ENCODE data around the gene MICAL3.

- TF ChIP-seq CTCF (IDR thresholded peaks at IDR 0.05) (no peak), SREBF2 (IDR thresholded peaks at IDR 0.05) (no peak), POLR2A (IDR thresholded peaks at IDR 0.05; ENCODE audit: low read length) (no peak), JUN (IDR thresholded peaks at IDR 0.05) (no peak), ELK1 (IDR thresholded peaks at IDR 0.05; ENCODE audit: low read depth, low read length) (no peak), E2F6 (IDR thresholded peaks at IDR 0.05; ENCODE audit: borderline replicate concordance, low read depth) (no peak), MAX (IDR thresholded peaks at IDR 0.05) (no peak), JUNB (IDR thresholded peaks at IDR 0.05) (no peak), SMC3 (IDR thresholded peaks at IDR 0.05) (no peak), HOXB5 (CRISPR knock-in tag; IDR thresholded peaks at IDR 0.05) (no peak), FOSB (CRISPR knock-in tag; IDR thresholded peaks at IDR 0.05) (no peak), EP300 (IDR thresholded peaks at IDR 0.05) (no peak), TP53 (CRISPR knock-in tag; IDR thresholded peaks at IDR 0.05) (no peak), PBX3 (IDR thresholded peaks at IDR 0.05) (no peak)
These were observed 46.4 kb upstream of the MICAL3 start for GRCh38 chr22:18070556-18071306.
